ENCODE results near the gene NRIP1. TPM values are rescaled to one million over a fixed set of nuclear protein-coding genes. Genes with fewer than 3 reads are reported as not detected.

NRIP1 gene
- total and polyA plus RNA-seq, 10 donors, result 5.2 to 67.8 (median 51.8) TPM

- no peaks in the 10 kb centered on the region for H3K9me3 ChIP-seq
- no peak for DNase-seq
- peaks cover 59 to 100% (median 91%) of the 10 kb centered on the region in 6 donors for H3K4me1 ChIP-seq
- H3K4me3 ChIP-seq, result peak overlapping the region in 2 of 8 donors; percentile 15 to 23
- H3K27ac ChIP-seq, result peak overlapping the region in 5 of 8 donors; percentile 8 to 92 (median 20)
- no peak for TF ChIP-seq POLR2AphosphoS5 (IDR thresholded peaks at IDR 0.05)
- TF ChIP-seq POLR2A (IDR thresholded peaks at IDR 0.05), result no peak
- no peak for TF ChIP-seq CTCF (IDR thresholded peaks at IDR 0.05 in 8 of 11, conservative IDR thresholded peaks at IDR 0.05 in 3 of 11)
- no peaks in the 10 kb centered on the region for H3K27me3 ChIP-seq (replicated peaks in 1 of 7)
- no peaks in the 10 kb centered on the region for H3K36me3 ChIP-seq
- WGBS, 5 donors, result 17 to 33% (median 21%) methylated on average over 6 of the region's 6 CpGs
- intact Hi-C loops (cut with DNase I; ENCODE audit: low total_unique reads), result no loop called here
Measured at GRCh38 chr21:15057285-15057684, 7.5 kb downstream of the NRIP1 start.

- no peaks in the 10 kb centered on the region for H3K36me3 ChIP-seq
- no peak for TF ChIP-seq CTCF (IDR thresholded peaks at IDR 0.05 in 8 of 11, conservative IDR thresholded peaks at IDR 0.05 in 3 of 11)
- TF ChIP-seq POLR2AphosphoS5 (IDR thresholded peaks at IDR 0.05), result no peak
- TF ChIP-seq POLR2A (IDR thresholded peaks at IDR 0.05), result no peak
- no peaks in the 10 kb centered on the region for H3K27me3 ChIP-seq (replicated peaks in 1 of 7)
- H3K4me3 ChIP-seq, result no peak overlapping the region
- 48 to 65% (median 56%) methylated on average over 4 of the region's 4 CpGs for WGBS, 5 donors
- no peaks in the 10 kb centered on the region for H3K9me3 ChIP-seq
- intact Hi-C loops (cut with DNase I; ENCODE audit: low total_unique reads), result no loop called here
- DNase-seq, result no peak
- peak overlapping the region in 4 of 8 donors; percentile 1 to 45 (median 24) for H3K27ac ChIP-seq
- H3K4me1 ChIP-seq, result peaks cover 57 to 100% (median 88%) of the 10 kb centered on the region in 6 donors
Measured at GRCh38 chr21:15054606-15055239, 10.1 kb downstream of the NRIP1 start.

- intact Hi-C loops (cut with DNase I; ENCODE audit: low total_unique reads), result no loop called here
- Histone ChIP-seq H3K9me3 (no peaks in the 10 kb centered on the region), H3K27me3 (replicated peaks in 1 of 7) (no peaks in the 10 kb centered on the region), H3K4me3 (no peak overlapping the region), H3K4me1 (peaks cover 50 to 100% (median 88%) of the 10 kb centered on the region in 6 donors), H3K36me3 (no peaks in the 10 kb centered on the region), H3K27ac (peak overlapping the region in 4 of 8 donors; percentile 1 to 45 (median 24))
- no peak for DNase-seq
- TF ChIP-seq POLR2A (IDR thresholded peaks at IDR 0.05), result no peak
- TF ChIP-seq POLR2AphosphoS5 (IDR thresholded peaks at IDR 0.05), result no peak
- TF ChIP-seq CTCF (IDR thresholded peaks at IDR 0.05 in 8 of 11, conservative IDR thresholded peaks at IDR 0.05 in 3 of 11), result no peak
- 15 to 37% (median 26%) methylated on average over 4 of the region's 4 CpGs for WGBS, 5 donors
Measured at GRCh38 chr21:15054089-15054488, 10.7 kb downstream of the NRIP1 start.

- 27 to 56% (median 47%) methylated on average over 1 of the region's 1 CpG for WGBS, 5 donors
- peak overlapping the region in 1 of 8 donors; percentile 45 for H3K27ac ChIP-seq
- no peak overlapping the region for H3K4me3 ChIP-seq
- TF ChIP-seq POLR2AphosphoS5 (IDR thresholded peaks at IDR 0.05), result no peak
- no peak for TF ChIP-seq POLR2A (IDR thresholded peaks at IDR 0.05)
- TF ChIP-seq CTCF (IDR thresholded peaks at IDR 0.05 in 8 of 11, conservative IDR thresholded peaks at IDR 0.05 in 3 of 11), result no peak
- H3K36me3 ChIP-seq, result no peaks in the 10 kb centered on the region
- DNase-seq, result no peak
- H3K9me3 ChIP-seq, result no peaks in the 10 kb centered on the region
- H3K4me1 ChIP-seq, result peaks cover 45 to 100% (median 88%) of the 10 kb centered on the region in 6 donors
- H3K27me3 ChIP-seq (replicated peaks in 1 of 7), result no peaks in the 10 kb centered on the region
- intact Hi-C loops (cut with DNase I; ENCODE audit: low total_unique reads), result no loop called here
Measured at GRCh38 chr21:15053500-15053899, 11.3 kb downstream of the NRIP1 start.

Data from spleen (tissue), 11 donors.